Measurements from ENCODE around the gene RUNX1.

DNA sequence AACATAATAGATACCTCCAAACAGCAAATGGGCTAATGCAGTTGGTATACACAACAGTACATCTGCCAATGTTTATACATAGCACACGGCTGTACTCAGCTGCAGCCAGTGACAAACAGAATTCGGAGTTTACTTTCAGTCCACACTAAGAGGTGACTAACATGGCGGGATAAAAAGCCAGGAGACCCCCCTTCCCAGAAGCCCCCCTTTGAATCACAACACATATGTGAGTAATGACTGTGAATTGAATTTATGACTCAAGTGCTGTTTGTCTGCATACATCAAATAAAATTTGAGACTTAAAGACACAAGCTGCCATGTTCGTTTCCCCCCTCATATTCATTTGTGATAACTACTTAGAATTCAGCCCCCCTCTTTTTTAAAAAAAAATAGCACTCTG is 113.2 kb downstream of the RUNX1 start:
- TF ChIP-seq, protein P1, sequence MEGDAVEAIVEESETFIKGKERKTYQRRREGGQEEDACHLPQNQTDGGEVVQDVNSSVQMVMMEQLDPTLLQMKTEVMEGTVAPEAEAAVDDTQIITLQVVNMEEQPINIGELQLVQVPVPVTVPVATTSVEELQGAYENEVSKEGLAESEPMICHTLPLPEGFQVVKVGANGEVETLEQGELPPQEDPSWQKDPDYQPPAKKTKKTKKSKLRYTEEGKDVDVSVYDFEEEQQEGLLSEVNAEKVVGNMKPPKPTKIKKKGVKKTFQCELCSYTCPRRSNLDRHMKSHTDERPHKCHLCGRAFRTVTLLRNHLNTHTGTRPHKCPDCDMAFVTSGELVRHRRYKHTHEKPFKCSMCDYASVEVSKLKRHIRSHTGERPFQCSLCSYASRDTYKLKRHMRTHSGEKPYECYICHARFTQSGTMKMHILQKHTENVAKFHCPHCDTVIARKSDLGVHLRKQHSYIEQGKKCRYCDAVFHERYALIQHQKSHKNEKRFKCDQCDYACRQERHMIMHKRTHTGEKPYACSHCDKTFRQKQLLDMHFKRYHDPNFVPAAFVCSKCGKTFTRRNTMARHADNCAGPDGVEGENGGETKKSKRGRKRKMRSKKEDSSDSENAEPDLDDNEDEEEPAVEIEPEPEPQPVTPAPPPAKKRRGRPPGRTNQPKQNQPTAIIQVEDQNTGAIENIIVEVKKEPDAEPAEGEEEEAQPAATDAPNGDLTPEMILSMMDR (IDR thresholded peaks at IDR 0.05): no peak
- no peak for TF ChIP-seq POLR2A (IDR thresholded peaks at IDR 0.05)

Data from right lobe of liver (tissue), 4 donors.